HepG2 (cell line): ENCODE data around the gene RNF175. TPM values are rescaled to one million over a fixed set of nuclear protein-coding genes. Genes with fewer than 3 reads are reported as not detected.

ENCODE experiments used
- ATAC-seq: fragments of 200-7000 bp; cut with Tn5 transposase; 3 replicates; pipeline ENCODE4 v1.9.1; 2020; ENCODE audit warnings: mild to moderate bottlenecking, moderate library complexity
- BruUV-seq: library from RNA; stranded (reverse); fragments of 400-500 nt; replicated peaks from 2 replicates; lab custom pipeline; 2021; lab: Mats Ljungman, UMichigan
- CTCF ChIA-PET: fragments of 300-600 bp; formaldehyde crosslinking; extraction: SDS; loops from one replicate; lab custom pipeline; 2021; ENCODE audit warnings: low total read pairs, inconsistent platforms, low intra/inter-chr PET ratio; lab: Yijun Ruan, JAX
- POLR2A ChIA-PET: fragments of 350-600 bp; sonication (Branson Sonifier 250); formaldehyde crosslinking; loops from one replicate; lab custom pipeline; 2020; ENCODE audit warnings: antibody characterized with exemption, inconsistent platforms; lab: Yijun Ruan, JAX
- DNase-seq: peaks from one replicate; pipeline ENCODE4 v3.0.0-alpha.2; 2015; ENCODE audit warnings: low spot score
- FAIRE-seq: peaks from 3 replicates; lab custom pipeline; 2011; peaks lifted over from hg19 to GRCh38; lab: Jason Lieb, UNC
- H2AFZ ChIP-seq: one replicate; pipeline ENCODE4 v1.6.1; 2011; ENCODE audit warnings: low read length, inconsistent platforms
- H3K27ac ChIP-seq: fragments of 300-600 bp; 3 replicates; pipeline ENCODE4 v1.8.0; 2011; ENCODE audit warnings: mixed run types, mild to moderate bottlenecking, mixed read lengths, low read length, inconsistent platforms; ENCODE audit not compliant: insufficient read depth; ENCODE audit errors: extremely low read length
- H3K27me3 ChIP-seq, 2 experiments: fragments of 200-600 bp in 1 of 2; 2 replicates in 1 of 2; 3 replicates in 1 of 2; pipeline versions ENCODE4 v1.6.0 to v1.8.0; 2011; ENCODE audit warnings: low read length in 2 of 2, mild to moderate bottlenecking in 2 of 2, moderate library complexity in 2 of 2, inconsistent platforms in 1 of 2; ENCODE audit not compliant: insufficient read depth in 2 of 2, control insufficient read depth in 1 of 2
- H3K36me3 ChIP-seq, 2 experiments: fragments of 200-600 bp in 1 of 2; replicated peaks in 1 of 2; 2 replicates in 1 of 2; 3 replicates in 1 of 2; pipeline versions ENCODE4 v1.5.1 to v1.8.0; 2011; ENCODE audit warnings: low read length in 2 of 2, inconsistent platforms in 1 of 2; ENCODE audit not compliant: insufficient read depth in 2 of 2, control insufficient read depth in 1 of 2
- H3K4me1 ChIP-seq: 2 replicates; pipeline ENCODE4 v1.5.1; 2012; ENCODE audit warnings: low read length, inconsistent platforms; ENCODE audit not compliant: insufficient read depth
- H3K4me2 ChIP-seq: 2 replicates; pipeline ENCODE4 v1.6.0; 2011; ENCODE audit warnings: low read depth, low read length, inconsistent platforms
- H3K4me3 ChIP-seq, 3 experiments: fragments of 200-600 bp in 1 of 3; sonication (generic), shearing (Covaris generic) in 1 of 3; replicated peaks in 1 of 3; 2 replicates each; pipeline ENCODE4 v1.5.1; 2011 to 2016; ENCODE audit warnings: low read length in 3 of 3, inconsistent platforms in 2 of 3, low read depth in 2 of 3, mild to moderate bottlenecking in 2 of 3, control low read depth in 1 of 3, mixed read lengths in 1 of 3; ENCODE audit not compliant: insufficient read depth in 1 of 3
- H3K79me2 ChIP-seq: one replicate; pipeline ENCODE4 v1.6.1; 2011; ENCODE audit warnings: low read length, inconsistent platforms; ENCODE audit not compliant: insufficient read depth
- H3K9ac ChIP-seq: 2 replicates; pipeline ENCODE4 v1.6.0; 2011; ENCODE audit warnings: mild to moderate bottlenecking, low read depth, low read length, inconsistent platforms; ENCODE audit not compliant: insufficient read depth
- H3K9me3 ChIP-seq: 2 replicates; pipeline ENCODE4 v1.5.1; 2012; ENCODE audit warnings: mild to moderate bottlenecking, low read length
- H4K20me1 ChIP-seq: 2 replicates; pipeline ENCODE4 v1.6.0; 2011; ENCODE audit warnings: inconsistent platforms, mild to moderate bottlenecking, low read length, moderate library complexity; ENCODE audit not compliant: insufficient read depth
- ELF4 ChIP-seq: sonication (generic); formaldehyde crosslinking; IDR thresholded peaks from 2 replicates; pipeline ENCODE4 v1.5.0; 2020; ENCODE audit warnings: missing genetic modification reagents, mild to moderate bottlenecking, moderate library complexity, borderline replicate concordance
- HDAC2 ChIP-seq: sonication (generic); formaldehyde crosslinking; IDR thresholded peaks from 2 replicates; pipeline ENCODE4 v1.4.0; 2020; ENCODE audit warnings: missing genetic modification reagents
- KDM4B ChIP-seq: sonication (generic); formaldehyde crosslinking; IDR thresholded peaks from 2 replicates; pipeline ENCODE4 v1.4.0; 2020; ENCODE audit warnings: missing genetic modification reagents
- PAX8 ChIP-seq: sonication (generic); formaldehyde crosslinking; IDR thresholded peaks from 2 replicates; pipeline ENCODE4 v1.8.0; 2022; ENCODE audit warnings: mild to moderate bottlenecking, missing genetic modification reagents, borderline replicate concordance
- SALL1 ChIP-seq: sonication (generic); formaldehyde crosslinking; IDR thresholded peaks from 2 replicates; pipeline ENCODE4 v1.8.0; 2022; ENCODE audit warnings: mild to moderate bottlenecking, missing genetic modification reagents
- ZNF550 ChIP-seq: sonication (generic); formaldehyde crosslinking; IDR thresholded peaks from 2 replicates; pipeline ENCODE4 v1.4.0; 2020; ENCODE audit warnings: mild to moderate bottlenecking, missing genetic modification reagents, borderline replicate concordance
- ZNF841 ChIP-seq: sonication (generic); formaldehyde crosslinking; IDR thresholded peaks from 2 replicates; pipeline ENCODE4 v1.8.1; 2023; ENCODE audit warnings: missing genetic modification reagents, borderline replicate concordance
- ZSCAN25 ChIP-seq: sonication (generic); formaldehyde crosslinking; IDR thresholded peaks from 2 replicates; pipeline ENCODE4 v1.8.0; 2022; ENCODE audit warnings: mild to moderate bottlenecking, missing genetic modification reagents
- WGBS: methylation state at CpG from one replicate; pipeline ENCODE4 v1.1.6; 2017; ENCODE audit warnings: low lambda C conversion rate; 5-methylcytosine and 5-hydroxymethylcytosine counted together
- in situ Hi-C: cut with HindIII; loops from 2 replicates; pipeline ENCODE4 v1.10.0; 2017; ENCODE audit warnings: low pct_unique_long_range_greater_than_20kb; ENCODE audit not compliant: extremely low pct_ligation_motif_present
- intact Hi-C: fragments of 100-400 bp; cut with micrococcal nuclease; formaldehyde crosslinking; loops from one replicate; pipeline ENCODE4 v1.10.0; 2022; ENCODE audit not compliant: unreplicated experiment
- polyA plus RNA-seq, 8 experiments: library from polyadenylated mRNA; depleted of rRNA in 3 of 8; stranded (reverse) in 7 of 8; unstranded in 1 of 8; fragments of >200 nt; fragmentation: Illumina TruSeq in 4 of 8; extraction: Trizol in 4 of 8; gene quantifications; 2 replicates each; pipeline versions ENCODE4 v1.2.1 to v1.2.3, GENCODE V29; 2011 to 2016; ENCODE audit warnings: low read depth in 4 of 8, missing spikeins in 1 of 8, mixed read lengths in 1 of 8; ENCODE audit not compliant: insufficient read depth in 1 of 8
- total RNA-seq, 5 experiments: library from RNA; depleted of rRNA; stranded (reverse); fragments of >200 nt; fragmentation: Illumina TruSeq; extraction: Trizol; gene quantifications; 2 replicates each; pipeline ENCODE4 v1.2.3, GENCODE V29; 2016; ENCODE audit warnings: low read depth in 1 of 5
- TF ChIP-seq, protein P1 (sequence below): sonication (generic); formaldehyde crosslinking; IDR thresholded peaks from 2 replicates; pipeline ENCODE4 v1.8.0; 2022; ENCODE audit warnings: missing genetic modification reagents, mild to moderate bottlenecking, inconsistent platforms, borderline replicate concordance
- TF ChIP-seq, protein P2 (sequence below): sonication (generic); formaldehyde crosslinking; IDR thresholded peaks from 2 replicates; pipeline ENCODE4 v1.9.0; 2021; ENCODE audit warnings: missing genetic modification reagents, borderline replicate concordance
- TF ChIP-seq, protein P3 (sequence below): sonication (generic); formaldehyde crosslinking; IDR thresholded peaks from 2 replicates; pipeline ENCODE4 v1.8.0; 2022; ENCODE audit warnings: missing genetic modification reagents, mild to moderate bottlenecking, moderate library complexity, borderline replicate concordance

Gene RNF175
- total and polyA plus RNA-seq, 2 of the 13 experiments (the other 11 are each of a cell fraction or from before 2014, with no cell fraction given): not detected

DNA sequence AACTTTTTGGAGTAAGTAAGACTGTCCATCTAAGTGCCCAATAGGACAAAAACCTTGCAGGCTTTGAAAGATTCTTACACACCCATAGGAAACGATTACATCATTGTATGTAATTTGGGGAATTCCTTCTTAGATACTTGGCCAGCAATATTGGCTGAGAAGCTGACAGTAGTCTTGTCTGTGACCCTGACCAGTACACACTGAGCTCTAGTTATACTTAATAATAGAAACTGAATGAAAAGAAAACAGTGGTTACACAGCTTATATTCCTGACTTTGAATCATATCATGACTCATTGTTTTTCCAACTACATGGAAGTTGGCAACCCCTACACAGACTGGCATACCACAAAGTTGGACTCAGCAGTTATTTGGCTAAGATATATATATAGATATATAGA lies 82.8 kb downstream of the RNF175 start:
- Histone ChIP-seq H3K79me2 (no peaks in the 10 kb centered on the region), H3K9me3 (no peaks in the 10 kb centered on the region), H3K4me1 (no peaks in the 10 kb centered on the region), H3K4me2 (no peak overlapping the region), H4K20me1 (no peaks in the 10 kb centered on the region), H3K27me3 (no peaks in the 10 kb centered on the region), H3K27ac (no peak overlapping the region), H3K9ac (no peak overlapping the region), H2AFZ (no peak overlapping the region), H3K4me3 (no peak overlapping the region), H3K36me3 (no peaks in the 10 kb centered on the region)
- ATAC-seq: no peak
- WGBS: 7% methylated on average over 1 of the region's 1 CpG
- ChIA-PET POLR2A (no interaction called here), CTCF (no interaction called here)
- DNase-seq: no peak
- FAIRE-seq: no peak
- TF ChIP-seq, protein P1, sequence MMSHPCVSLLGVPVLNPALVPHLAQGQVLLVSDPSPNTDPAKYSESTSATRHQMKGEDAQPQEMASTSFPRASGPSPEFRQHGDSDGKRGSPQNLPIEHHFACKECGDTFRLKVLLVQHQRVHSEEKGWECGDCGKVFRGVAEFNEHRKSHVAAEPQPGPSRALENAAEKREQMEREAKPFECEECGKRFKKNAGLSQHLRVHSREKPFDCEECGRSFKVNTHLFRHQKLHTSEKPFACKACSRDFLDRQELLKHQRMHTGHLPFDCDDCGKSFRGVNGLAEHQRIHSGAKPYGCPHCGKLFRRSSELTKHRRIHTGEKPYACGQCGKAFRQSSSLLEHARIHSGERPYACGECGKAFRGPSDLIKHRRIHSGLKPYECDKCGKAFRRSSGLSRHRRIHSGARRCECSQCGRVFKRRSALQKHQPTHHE (CRISPR knock-in tag): no peak
- no peak for TF ChIP-seq ZNF550 (CRISPR knock-in tag)
- TF ChIP-seq SALL1 (CRISPR knock-in tag): no peak
- TF ChIP-seq ZNF841 (CRISPR knock-in tag): no peak
- no peak for TF ChIP-seq PAX8 (CRISPR knock-in tag)
- TF ChIP-seq, protein P2, sequence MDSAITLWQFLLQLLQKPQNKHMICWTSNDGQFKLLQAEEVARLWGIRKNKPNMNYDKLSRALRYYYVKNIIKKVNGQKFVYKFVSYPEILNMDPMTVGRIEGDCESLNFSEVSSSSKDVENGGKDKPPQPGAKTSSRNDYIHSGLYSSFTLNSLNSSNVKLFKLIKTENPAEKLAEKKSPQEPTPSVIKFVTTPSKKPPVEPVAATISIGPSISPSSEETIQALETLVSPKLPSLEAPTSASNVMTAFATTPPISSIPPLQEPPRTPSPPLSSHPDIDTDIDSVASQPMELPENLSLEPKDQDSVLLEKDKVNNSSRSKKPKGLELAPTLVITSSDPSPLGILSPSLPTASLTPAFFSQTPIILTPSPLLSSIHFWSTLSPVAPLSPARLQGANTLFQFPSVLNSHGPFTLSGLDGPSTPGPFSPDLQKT: no peak
- no peak for TF ChIP-seq ELF4 (CRISPR knock-in tag)
- TF ChIP-seq, protein P3, sequence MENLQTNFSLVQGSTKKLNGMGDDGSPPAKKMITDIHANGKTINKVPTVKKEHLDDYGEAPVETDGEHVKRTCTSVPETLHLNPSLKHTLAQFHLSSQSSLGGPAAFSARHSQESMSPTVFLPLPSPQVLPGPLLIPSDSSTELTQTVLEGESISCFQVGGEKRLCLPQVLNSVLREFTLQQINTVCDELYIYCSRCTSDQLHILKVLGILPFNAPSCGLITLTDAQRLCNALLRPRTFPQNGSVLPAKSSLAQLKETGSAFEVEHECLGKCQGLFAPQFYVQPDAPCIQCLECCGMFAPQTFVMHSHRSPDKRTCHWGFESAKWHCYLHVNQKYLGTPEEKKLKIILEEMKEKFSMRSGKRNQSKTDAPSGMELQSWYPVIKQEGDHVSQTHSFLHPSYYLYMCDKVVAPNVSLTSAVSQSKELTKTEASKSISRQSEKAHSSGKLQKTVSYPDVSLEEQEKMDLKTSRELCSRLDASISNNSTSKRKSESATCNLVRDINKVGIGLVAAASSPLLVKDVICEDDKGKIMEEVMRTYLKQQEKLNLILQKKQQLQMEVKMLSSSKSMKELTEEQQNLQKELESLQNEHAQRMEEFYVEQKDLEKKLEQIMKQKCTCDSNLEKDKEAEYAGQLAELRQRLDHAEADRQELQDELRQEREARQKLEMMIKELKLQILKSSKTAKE (CRISPR knock-in tag): no peak
- no peak for TF ChIP-seq HDAC2 (CRISPR knock-in tag)
- no peak for TF ChIP-seq KDM4B (CRISPR knock-in tag)
- TF ChIP-seq ZSCAN25 (CRISPR knock-in tag): no peak
- BruUV-seq: no TSS peak
- intact Hi-C loops (no loop called here), in situ Hi-C loops (no loop called here)
